ENCODE results near the gene ALDH1A2.
"Not testable (repeated sequence)": the region's sequence is repeated elsewhere in the genome, so short reads cannot be mapped to it uniquely, and the experiment has no call there.

The ALDH1A2 gene

DNA sequence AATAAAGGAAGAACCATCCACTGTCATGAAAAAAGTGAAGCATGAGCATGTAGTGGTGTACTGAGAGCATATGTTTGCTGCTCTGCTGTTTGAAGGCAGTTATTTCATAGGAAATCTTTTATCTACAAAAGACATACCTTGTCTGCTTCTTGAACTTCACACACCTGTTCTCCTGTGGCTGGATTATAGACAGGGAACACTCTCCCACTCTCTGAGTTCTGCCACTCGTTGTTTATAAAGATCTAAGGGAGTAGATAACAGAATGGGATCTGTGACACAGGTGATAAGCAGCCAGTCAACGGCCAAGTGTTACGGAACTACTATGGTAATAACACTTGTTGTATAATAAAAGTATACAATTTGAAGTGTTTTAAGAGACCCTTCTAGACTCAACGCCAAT, 51.5 kb downstream of the ALDH1A2 start:
- no peak for DNase-seq (ENCODE audit: low spot score)
- TF ChIP-seq, protein P1, sequence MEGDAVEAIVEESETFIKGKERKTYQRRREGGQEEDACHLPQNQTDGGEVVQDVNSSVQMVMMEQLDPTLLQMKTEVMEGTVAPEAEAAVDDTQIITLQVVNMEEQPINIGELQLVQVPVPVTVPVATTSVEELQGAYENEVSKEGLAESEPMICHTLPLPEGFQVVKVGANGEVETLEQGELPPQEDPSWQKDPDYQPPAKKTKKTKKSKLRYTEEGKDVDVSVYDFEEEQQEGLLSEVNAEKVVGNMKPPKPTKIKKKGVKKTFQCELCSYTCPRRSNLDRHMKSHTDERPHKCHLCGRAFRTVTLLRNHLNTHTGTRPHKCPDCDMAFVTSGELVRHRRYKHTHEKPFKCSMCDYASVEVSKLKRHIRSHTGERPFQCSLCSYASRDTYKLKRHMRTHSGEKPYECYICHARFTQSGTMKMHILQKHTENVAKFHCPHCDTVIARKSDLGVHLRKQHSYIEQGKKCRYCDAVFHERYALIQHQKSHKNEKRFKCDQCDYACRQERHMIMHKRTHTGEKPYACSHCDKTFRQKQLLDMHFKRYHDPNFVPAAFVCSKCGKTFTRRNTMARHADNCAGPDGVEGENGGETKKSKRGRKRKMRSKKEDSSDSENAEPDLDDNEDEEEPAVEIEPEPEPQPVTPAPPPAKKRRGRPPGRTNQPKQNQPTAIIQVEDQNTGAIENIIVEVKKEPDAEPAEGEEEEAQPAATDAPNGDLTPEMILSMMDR (IDR thresholded peaks at IDR 0.05; ENCODE audit: extremely low read depth, missing control alignments) = no peak

DNA sequence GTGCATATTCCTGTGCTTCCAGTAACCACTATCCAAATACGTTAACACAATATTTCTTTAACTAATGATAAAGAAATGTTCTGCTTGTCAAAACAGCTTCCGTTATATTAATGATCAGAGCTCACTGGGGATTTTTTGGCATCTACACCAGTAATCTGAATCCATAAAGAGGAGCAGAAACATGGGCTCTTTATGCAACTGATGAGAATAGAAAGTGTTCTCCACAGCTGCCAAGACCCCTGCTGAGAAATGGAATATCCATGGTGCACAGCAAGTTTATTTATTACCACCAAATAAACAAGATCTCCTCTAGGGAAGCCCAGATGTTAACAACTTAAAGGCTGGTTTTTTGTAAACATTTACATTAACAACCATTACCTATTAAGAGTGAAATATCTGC, 54.5 kb downstream of the ALDH1A2 start:
- DNase-seq (ENCODE audit: low spot score) = no peak
- TF ChIP-seq, protein P1 (IDR thresholded peaks at IDR 0.05; ENCODE audit: extremely low read depth, missing control alignments) = no peak

DNA sequence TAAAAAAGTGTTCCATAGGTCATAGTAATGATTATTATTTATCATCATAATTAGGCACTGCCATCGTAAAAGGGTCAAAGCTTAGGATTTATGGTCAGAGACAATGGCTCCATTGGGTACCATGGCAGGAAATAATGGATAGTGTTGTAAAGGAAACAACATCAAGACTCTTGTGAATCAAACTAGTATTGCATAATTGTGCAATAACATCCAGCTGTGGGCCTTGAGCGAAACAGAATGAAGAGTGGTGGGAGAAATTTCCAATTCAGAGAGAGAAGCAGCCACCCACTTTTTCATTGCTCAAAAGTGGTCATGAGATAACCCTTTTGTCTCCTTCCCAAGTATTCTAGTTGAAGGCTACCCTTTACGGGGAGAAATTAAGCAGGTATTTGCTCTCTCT, 61.7 kb downstream of the ALDH1A2 start:
- no peak for DNase-seq (ENCODE audit: low spot score)
- TF ChIP-seq, protein P1 (IDR thresholded peaks at IDR 0.05; ENCODE audit: extremely low read depth, missing control alignments) = no peak

DNA sequence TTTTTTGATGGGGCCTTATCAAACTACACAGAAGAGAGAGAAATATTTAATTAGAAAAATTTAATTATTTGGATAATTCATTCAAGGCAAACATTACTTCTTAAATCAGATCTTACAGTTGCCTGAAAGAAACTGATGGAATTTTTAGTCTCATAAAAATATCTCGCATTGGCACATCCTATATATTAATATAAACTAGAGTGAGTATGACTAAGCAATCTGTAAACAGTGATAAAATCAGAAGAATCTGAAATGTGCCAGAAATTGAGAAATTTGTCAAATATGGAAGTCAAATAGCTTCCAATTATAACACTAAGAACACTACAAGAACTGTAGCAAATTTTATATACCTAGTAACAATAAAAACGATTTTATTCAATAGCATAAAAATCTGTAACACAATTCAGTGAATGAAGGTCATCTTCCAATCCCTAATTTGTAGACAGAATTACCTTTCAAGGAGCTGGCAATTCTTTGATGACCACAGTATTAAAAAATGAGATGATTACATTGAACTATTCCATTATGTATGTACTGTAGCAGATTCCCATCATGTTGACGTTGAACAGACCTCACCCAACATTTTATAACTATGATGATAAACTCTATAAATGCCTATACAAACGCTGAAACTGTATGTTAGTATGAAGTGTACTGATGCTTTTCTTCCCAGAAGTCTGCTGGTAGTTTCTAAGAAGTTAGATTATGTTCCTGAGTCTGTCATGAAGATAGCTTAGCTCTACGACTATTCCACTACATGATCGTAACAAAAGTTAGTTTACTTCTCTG, 63.0 kb downstream of the ALDH1A2 start:
- DNase-seq (ENCODE audit: low spot score) = no peak

DNA sequence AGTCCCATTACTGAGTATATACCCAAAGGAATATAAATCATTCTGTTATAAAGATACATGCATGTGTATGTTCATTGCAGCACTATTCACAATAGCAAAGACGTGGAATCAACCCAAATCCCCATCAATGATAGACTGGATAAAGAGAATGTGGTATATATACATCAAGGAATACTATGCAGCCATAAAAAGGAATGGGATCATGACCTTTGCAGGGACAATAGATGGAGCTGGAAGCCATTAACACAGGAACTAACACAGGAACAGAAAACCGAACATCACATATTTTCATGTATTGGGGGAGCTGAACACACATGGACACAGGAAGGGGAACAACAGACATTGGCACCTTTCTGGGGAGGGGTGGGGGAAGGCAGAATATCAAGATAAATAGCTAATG, 65.8 kb downstream of the ALDH1A2 start:
- DNase-seq (ENCODE audit: low spot score) = not testable (repeated sequence)

More for the DNA sequence above, 63.0 kb downstream of the ALDH1A2 start:
- TF ChIP-seq, protein P1 (IDR thresholded peaks at IDR 0.05; ENCODE audit: extremely low read depth, missing control alignments) = no peak

DNA sequence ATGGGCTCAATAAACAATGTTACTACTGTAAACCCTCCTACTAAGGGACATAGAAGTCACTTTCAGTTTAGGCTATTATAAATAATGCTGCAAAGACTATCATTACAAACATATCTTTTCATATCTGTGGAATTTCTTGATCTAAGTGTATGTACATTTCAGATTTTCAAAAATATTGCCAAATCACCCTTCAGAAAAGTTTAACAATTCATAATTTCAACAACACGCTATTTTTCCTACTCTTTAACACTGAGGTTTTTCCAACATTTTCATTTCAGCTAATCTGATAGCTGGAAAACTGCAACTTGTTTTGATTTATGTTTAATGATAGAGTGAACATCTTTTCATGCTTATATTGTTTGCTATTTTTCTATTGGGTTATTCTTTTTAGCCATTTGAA, 69.0 kb downstream of the ALDH1A2 start:
- no peak for DNase-seq (ENCODE audit: low spot score)
- TF ChIP-seq, protein P1 (IDR thresholded peaks at IDR 0.05; ENCODE audit: extremely low read depth, missing control alignments) = no peak

DNA sequence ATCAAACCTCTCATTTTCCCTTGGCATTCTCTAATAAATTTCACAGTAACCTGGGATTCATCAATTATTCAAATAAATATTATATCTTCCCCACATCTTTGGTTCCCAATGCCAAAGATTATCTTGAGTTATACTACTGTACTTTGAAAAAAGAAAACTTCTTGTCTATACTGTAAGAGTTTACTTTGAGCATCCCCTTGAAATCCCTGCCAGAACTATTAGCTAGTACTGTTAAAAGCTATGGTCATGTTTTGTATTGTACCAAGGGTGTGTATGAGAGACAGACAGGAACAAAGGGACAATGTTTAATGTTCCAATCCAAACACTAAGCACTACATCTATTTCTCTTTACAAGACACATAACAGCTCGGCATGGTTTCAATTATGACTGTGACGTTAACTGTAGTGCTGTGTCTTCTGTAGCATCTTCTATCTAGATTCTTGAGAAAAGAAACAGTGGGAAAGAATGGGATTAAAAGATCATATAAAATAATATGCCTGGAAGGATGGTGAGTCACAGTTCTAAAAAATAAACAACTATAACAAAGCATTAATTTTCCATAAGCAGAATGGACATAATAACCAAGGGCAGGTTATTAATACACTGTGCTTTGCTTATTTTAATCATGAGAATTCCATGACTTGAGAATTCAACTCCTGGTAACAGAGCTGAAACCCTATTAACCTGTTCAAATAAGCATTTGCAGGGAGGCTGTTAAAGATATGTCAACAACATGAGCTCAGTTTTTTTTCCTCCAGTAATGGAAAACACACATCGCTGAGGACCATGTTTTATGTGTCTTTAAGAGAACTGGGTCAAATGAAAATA, 71.1 kb downstream of the ALDH1A2 start:
- no peak for DNase-seq (ENCODE audit: low spot score)
- TF ChIP-seq, protein P1 (IDR thresholded peaks at IDR 0.05; ENCODE audit: extremely low read depth, missing control alignments) = no peak
